Upper lobe of right lung (tissue), 1 donor: ENCODE results near the gene PRR23E. TPM values are rescaled to one million over a fixed set of nuclear protein-coding genes. Genes with fewer than 3 reads are reported as not detected.
A peak's percentile ranks its signal among the peaks of the same experiment; 100 is the strongest.

Source experiments
- ATAC-seq: fragments of 200-7000 bp; cut with Tn5 transposase; one replicate; pipeline ENCODE4 v1.9.1; 2020; ENCODE audit warnings: mild to moderate bottlenecking, moderate library complexity
- DNase-seq: peaks from one replicate; pipeline ENCODE4 v3.0.0-alpha.2; 2020
- H3K27ac ChIP-seq: fragments of 200-600 bp; one replicate; pipeline ENCODE4 v1.8.0; 2022
- H3K27me3 ChIP-seq: fragments of 200-600 bp; one replicate; pipeline ENCODE4 v1.8.0; 2022; ENCODE audit warnings: mild to moderate bottlenecking
- H3K36me3 ChIP-seq: fragments of 200-600 bp; one replicate; pipeline ENCODE4 v1.8.0; 2022
- H3K4me1 ChIP-seq: fragments of 200-600 bp; one replicate; pipeline ENCODE4 v1.8.0; 2022
- H3K4me3 ChIP-seq: fragments of 200-600 bp; one replicate; pipeline ENCODE4 v1.8.0; 2022; ENCODE audit warnings: mild to moderate bottlenecking
- H3K9me3 ChIP-seq: fragments of 200-600 bp; one replicate; pipeline ENCODE4 v1.8.0; 2022
- CTCF ChIP-seq: fragments of 200-600 bp; IDR thresholded peaks from one replicate; pipeline ENCODE4 v1.8.0; 2022; ENCODE audit warnings: antibody characterized with exemption
- intact Hi-C: fragments of 100-400 bp; cut with DNase I; formaldehyde crosslinking; loops from one replicate; pipeline ENCODE4 v1.11.0; 2022
- long read RNA-seq: library from polyadenylated mRNA; unstranded; transcript quantifications from one replicate; pipeline ENCODE4 v2.0.0, GENCODE V29; 2021
- total RNA-seq: library from RNA; stranded (reverse); fragmentation: NEBNext Ultra II Directional; extraction: Animal tissue kit (Norgen Biotek cat#: 25700); gene quantifications from one replicate; pipeline ENCODE4 v1.2.1, GENCODE V29; 2021
- donor health status: DM: no; HTN: yes; CAD: no; lungs with severe emphysema.

Gene PRR23E
- not detected for total RNA-seq
- long read RNA-seq: 0 reads

- Histone ChIP-seq H3K27ac (no peak within 1 kb of the TSS), H3K9me3 (peaks cover 10% of the 10 kb centered on the region), H3K4me1 (no peaks in the 10 kb centered on the region), H3K4me3 (no peak within 1 kb of the TSS), H3K36me3 (no peaks in the 10 kb centered on the region), H3K27me3 (no peaks in the 10 kb centered on the region)
- TF ChIP-seq CTCF: no peak
- DNase-seq (peak; percentile 48), ATAC-seq (no peak)
- intact Hi-C loops: no loop called here
Observed at GRCh38 chr3:127192576-127193232, at the start of gene PRR23E. PRR23E (plus strand) TSS chr3:127193131; CDS start chr3:127196686, 3,555 bp downstream.

- Histone ChIP-seq H3K36me3 (no peaks in the 10 kb centered on the region), H3K27me3 (no peaks in the 10 kb centered on the region), H3K4me1 (peaks cover 8% of the 10 kb centered on the region), H3K9me3 (no peaks in the 10 kb centered on the region), H3K4me3 (no peak overlapping the region), H3K27ac (no peak overlapping the region)
- intact Hi-C loops: no loop called here
- TF ChIP-seq CTCF: no peak
- no peak for DNase-seq
- ATAC-seq: no peak
Observed at GRCh38 chr3:127143172-127143571, 49.8 kb upstream of the PRR23E start.

- H3K4me3 ChIP-seq: no peak overlapping the region
- intact Hi-C loops: no loop called here
- H3K36me3 ChIP-seq: no peaks in the 10 kb centered on the region
- no peak for TF ChIP-seq CTCF
- DNase-seq: no peak
- H3K9me3 ChIP-seq: no peaks in the 10 kb centered on the region
- no peak for ATAC-seq
- H3K27ac ChIP-seq: no peak overlapping the region
- H3K27me3 ChIP-seq: no peaks in the 10 kb centered on the region
- peaks cover 8% of the 10 kb centered on the region for H3K4me1 ChIP-seq
Observed at GRCh38 chr3:127144631-127145030, 48.3 kb upstream of the PRR23E start.

GRCh38 chr3:127145266-127145665, 47.7 kb upstream of the PRR23E start:
- Histone ChIP-seq H3K27me3 (no peaks in the 10 kb centered on the region), H3K9me3 (no peaks in the 10 kb centered on the region), H3K36me3 (no peaks in the 10 kb centered on the region), H3K4me3 (no peak overlapping the region), H3K27ac (no peak overlapping the region), H3K4me1 (peaks cover 8% of the 10 kb centered on the region)
- no peak for ATAC-seq
- TF ChIP-seq CTCF: no peak
- DNase-seq: no peak
- intact Hi-C loops: no loop called here

GRCh38 chr3:127147291-127147885, 45.5 kb upstream of the PRR23E start:
- Histone ChIP-seq H3K4me3 (no peak overlapping the region), H3K4me1 (peaks cover under 1% of the 10 kb centered on the region), H3K27me3 (no peaks in the 10 kb centered on the region), H3K27ac (no peak overlapping the region), H3K9me3 (no peaks in the 10 kb centered on the region), H3K36me3 (no peaks in the 10 kb centered on the region)
- DNase-seq (no peak), ATAC-seq (no peak)
- intact Hi-C loops: no loop called here
- TF ChIP-seq CTCF: no peak
